Suppressor macrophage treated with lipopolysaccharide for 1 hour (primary cell): Measurements from ENCODE around the gene MYL3.
A peak's percentile ranks its signal among the peaks of the same experiment; 100 is the strongest.
"Not testable (repeated sequence)": the region's sequence is repeated elsewhere in the genome, so short reads cannot be mapped to it uniquely, and the experiment has no call there.

ENCODE experiments used
- DNase-seq, 3 donors: peaks; one replicate each; pipeline ENCODE4 v3.0.0-alpha.2; 2020 to 2022

MYL3 gene

DNA sequence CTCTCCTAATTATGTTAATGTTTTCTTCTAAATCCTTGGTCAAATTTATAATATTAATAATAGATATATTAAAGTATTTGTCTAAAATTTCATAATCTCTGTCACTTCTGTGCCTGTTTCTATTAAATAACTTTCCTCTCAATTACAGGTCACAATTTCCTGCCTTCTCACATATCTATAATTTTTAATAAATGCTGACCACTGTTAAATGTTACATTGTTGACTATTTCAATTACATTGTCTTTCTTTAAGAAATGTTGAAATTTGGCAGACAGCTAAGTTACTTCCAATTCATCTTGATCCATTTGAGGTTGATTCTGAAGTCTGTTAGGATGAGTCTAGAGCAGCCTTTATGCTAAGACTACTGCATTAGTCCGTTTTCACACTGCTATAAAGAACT lies 41.7 kb downstream of the MYL3 start:
- no peak for DNase-seq

DNA sequence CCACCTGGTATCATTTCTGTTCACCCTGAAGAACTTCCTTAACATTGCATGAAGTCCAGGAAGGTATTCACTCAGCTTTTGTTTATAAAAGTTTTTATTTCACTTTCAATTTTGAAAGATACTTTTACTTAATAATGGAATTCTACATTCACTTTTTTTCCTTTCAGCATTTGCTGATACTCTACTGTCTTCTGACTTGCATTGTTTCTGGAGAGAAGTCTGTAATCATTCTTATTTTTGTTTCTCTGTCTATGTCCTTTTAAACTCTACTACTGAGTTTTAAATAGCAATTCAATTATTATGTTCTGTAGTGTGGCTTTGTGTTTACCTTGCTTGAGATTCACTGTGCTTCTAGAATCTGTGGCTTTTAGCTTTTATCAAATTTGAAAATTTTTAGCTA lies 42.4 kb downstream of the MYL3 start:
- DNase-seq = no peak

DNA sequence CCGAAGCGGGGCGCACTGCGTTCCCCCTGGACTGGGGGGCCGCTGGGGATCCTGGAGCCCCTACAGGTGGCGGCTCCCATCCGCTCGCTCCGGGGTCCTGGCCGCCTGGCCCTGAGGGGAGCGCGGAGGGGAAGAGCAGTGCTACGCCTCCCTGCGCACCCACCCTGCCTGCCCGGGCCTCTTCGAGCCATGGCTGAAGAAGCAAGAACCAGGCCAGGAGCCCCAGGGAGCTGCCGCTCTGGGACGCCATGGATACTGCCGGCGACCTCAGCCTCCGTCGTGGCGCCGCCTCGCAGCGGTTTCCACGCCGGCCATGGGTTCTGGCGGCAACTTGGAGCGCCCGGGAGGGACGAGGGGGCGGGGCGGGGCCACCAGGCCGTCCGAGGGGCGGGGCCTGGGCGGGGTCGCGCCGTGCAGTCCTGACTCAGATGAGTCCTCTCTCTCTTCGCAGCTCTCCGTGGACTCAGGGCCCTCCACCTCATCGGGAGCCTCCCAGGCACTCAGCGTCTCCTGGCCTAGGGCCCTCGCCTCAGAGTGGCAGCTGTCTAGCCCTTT lies 50.9 kb downstream of the MYL3 start:
- DNase-seq = peak; percentile 62 to 88 (median 77)

DNA sequence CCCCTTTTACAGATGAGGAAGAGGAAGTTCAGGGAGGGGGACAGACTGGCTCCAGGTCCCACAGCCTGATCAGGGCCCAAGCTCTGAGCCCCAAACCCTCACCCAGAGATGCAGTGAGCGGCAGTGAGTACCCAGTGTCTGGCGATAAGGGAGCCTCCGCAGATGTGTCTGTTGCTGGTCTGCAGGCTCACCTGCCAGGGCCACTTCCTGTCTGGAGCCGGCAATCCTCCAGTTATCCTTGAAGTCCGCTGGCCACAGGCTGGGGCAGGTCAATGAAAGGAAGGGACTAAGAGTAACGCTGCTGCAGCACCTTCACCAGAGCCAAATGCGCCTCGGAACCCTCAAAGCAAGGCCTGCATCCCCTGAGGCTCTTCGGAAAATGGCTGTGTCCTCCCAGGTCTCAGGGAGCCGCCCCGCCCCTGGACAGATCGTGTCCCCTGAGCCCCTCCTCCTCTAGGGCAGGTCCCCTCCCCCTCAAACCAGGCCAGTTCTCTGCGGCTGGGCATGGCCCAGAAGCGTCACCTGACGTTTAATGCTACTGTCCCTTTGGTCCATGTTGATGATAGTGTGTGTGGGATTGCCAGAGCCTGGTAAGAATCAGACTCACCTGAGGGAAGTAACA lies 51.5 kb downstream of the MYL3 start:
- no peak for DNase-seq

DNA sequence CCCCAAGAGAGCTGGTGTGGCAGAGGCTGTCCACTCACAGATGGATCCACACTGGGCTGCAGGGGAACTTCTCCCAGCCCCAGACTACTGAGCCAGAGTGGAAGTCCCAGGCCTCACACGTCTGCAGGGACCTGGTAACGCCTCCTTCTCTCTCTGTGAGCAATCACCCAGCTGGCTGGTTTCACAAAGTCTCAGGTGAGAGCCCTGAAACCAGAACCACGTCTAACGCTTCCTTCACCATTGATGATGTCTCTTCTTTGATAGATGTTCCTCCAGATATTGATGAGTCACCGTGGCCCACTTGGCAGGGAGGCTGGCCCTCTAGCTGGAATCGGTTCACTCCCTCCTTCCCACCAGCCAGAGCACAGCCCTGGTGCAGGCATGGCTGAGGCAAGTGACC lies 54.5 kb downstream of the MYL3 start:
- not testable (repeated sequence) for DNase-seq
